HG03095 (cell line): ENCODE data around the gene SCN8A.

ENCODE experiments used
- ATAC-seq: cut with Tn5 transposase; IDR thresholded peaks from one replicate; pipeline ENCODE4 v1.9.1; 2021; ENCODE audit warnings: moderate library complexity; ENCODE audit not compliant: unreplicated experiment

The SCN8A gene

GRCh38 chr12:51705450-51705849, 114.4 kb downstream of the SCN8A start:
- ATAC-seq = no peak

DNA sequence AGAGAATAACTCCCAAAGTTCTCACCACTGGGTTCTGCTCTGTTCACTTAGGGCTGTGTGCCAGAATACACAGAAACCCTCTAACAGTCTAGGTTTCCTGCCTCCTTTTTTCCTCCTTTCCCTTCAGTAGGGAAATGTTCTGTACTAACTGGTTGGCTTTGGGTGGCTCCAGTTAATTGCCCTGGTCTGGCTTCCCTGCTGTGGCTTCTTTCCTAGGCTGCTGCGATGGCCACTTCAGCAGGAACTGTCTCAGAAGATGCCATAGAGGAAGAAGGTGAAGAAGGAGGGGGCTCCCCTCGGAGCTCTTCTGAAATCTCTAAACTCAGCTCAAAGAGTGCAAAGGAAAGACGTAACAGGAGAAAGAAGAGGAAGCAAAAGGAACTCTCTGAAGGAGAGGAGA, 115.2 kb downstream of the SCN8A start:
- ATAC-seq = no peak

- ATAC-seq = no peak
Measured at GRCh38 chr12:51714666-51715065, 123.6 kb downstream of the SCN8A start.

DNA sequence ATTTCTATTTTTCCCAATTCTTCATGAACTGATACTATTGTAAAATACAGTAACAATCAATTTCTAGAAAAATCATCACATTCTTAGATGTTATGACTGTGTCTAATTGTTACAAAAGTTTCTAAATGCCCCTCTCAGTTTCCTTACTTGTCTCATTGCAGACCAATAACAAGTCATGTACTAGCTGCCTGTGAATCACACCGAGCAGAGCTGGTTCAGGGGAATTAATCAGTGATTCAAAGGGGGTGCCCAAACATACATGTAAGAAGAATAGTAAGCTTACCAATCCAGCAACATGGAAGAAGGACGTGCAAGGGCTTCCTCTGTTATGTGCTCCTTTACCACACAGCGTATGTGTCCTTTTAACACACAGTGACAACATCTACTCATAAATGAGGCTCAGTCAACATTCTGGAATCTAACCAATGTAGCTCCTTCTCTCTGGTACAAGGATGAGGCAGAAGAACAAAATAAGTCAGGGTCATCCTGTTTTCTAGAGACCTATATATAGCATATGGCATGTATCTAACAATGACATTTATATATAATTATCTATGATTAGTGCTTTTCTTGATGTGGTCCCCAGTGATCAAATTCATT, 126.4 kb downstream of the SCN8A start:
- no peak for ATAC-seq

- ATAC-seq = no peak
Measured at GRCh38 chr12:51721282-51721940, 130.4 kb downstream of the SCN8A start.

DNA sequence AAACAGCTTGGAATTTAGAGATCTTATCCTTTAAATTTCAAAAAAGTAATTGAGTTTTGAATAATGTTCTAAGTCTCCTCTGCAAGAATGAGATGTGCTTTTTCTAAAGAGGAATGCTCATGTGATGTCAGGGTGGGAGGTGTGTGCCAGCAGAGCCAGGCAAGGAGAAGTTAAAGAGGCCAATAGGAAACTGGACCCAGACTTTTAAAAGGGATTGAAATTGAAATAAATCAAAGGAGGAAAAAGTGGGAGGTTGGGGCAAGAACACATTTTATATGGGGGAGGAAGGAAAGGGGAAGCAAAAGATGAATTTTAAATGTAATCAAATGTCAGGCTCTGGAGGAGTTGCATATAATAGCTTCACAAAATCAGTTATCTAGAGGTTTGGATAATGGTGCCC, 131.4 kb downstream of the SCN8A start:
- no peak for ATAC-seq

- ATAC-seq = no peak
Measured at GRCh38 chr12:51726161-51726560, 135.1 kb downstream of the SCN8A start.

DNA sequence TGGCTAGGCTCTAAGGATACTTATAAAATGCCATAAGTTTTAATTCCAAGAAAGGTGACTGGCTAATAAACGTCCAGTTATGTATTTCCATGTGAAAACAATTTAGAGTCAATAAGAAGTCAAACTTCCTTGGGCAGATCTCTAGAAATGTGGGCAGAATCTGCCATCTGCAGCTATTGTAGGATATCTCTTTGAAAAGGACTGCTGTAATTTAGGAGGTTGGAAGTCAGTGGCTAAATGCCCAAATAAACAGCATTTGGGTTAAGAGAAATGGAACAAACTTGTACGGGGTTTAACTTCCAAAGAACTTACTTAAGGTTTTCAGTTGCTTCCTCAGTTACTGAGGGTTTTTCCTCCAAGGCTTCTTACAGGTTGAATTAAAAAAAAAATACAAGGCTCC, 135.9 kb downstream of the SCN8A start:
- no peak for ATAC-seq

- ATAC-seq = no peak
Measured at GRCh38 chr12:51729331-51729730, 138.3 kb downstream of the SCN8A start.

DNA sequence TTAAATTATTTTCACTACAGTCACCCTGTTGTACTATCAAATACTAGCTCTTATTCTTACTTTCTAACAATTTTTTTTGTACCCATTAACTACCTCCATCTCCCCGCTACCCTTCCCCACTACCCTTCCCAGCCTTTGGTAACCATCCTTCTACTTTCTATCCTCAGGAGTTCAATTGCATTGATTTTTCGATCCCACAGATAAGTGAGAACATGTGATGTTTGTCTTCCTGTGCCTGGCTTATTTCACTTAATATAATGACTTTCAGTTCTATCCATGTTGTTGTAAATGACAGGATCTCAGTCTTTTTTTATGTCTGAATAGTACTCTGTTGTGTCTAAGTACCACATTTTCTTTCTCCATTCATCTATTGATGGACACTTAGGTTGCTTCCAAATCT, 139.7 kb downstream of the SCN8A start:
- ATAC-seq = no peak

- ATAC-seq = no peak
Measured at GRCh38 chr12:51740536-51740935, 149.5 kb downstream of the SCN8A start.

DNA sequence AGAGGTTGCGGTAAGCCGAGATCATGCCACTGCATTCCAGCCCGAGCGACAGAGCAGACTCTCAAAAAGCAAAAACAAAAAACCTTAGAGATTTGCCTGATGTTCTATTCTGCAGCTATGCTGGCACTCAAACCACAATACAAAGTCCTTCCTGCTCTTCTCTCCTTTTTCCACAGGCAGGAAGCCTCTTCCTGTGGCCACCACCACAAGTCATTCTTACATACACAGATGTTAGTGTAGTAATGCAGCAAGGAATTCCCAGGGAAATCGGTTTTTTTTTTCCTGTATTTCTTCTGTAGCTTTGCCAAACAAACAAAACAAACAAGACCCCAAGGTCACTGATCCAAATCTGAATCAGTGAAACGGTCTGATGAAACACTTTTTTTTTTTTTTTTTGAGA, 153.2 kb downstream of the SCN8A start:
- no peak for ATAC-seq

DNA sequence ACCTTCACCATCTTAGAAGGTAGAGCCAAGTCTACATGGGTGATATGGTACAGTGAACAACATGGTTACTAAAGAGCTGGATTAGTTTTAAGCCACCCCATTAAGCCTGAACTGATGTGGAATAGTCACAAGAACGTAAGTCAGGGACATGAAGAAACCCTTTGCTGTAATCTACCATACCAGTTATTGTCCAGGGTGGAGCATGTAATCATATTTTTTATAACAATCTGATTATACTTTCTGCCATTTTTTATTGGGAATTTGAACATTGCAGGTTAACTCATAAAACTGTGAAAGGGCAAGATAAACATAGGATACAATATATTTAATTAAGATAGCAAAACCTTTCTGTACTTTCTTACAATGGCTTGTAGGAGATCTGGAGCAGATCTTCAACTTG, 153.9 kb downstream of the SCN8A start:
- no peak for ATAC-seq

DNA sequence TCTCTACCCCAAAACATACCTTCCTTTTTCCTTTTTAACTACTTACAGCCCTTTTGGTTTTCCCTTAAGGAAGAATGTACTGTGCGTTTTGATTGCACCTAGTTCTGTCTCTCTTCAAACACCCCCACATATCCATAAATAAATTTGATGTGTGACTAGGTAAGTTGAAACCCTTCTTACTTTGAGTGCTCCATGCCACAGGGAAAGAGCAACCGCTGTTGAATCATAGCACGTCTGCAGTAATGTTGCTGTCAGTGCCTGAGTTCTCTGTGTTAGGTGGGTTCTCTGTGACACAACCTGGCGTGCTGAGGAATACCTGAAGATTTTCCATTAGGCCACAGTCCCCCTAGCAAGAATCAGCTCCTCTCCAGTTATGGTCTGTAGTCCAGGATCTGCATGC, 155.4 kb downstream of the SCN8A start:
- no peak for ATAC-seq

DNA sequence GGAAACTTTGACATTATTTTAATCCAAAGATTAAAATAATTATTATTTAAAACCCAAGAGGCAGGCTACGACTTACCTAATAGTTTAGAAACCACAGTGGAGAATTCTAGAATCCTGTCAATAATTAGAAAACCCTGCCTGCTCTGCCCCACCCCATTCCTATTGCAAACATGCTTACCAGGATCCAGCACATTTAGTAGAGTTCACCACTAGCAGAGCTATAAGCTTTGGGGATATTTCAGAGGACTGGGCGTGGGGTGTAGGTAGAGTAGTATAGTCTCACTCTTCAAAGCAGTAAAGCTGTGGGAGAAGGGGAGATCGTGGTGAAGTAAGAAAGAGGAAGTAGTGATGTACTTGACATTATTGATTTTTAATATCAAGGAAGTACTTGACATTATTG, 157.2 kb downstream of the SCN8A start:
- ATAC-seq = no peak

DNA sequence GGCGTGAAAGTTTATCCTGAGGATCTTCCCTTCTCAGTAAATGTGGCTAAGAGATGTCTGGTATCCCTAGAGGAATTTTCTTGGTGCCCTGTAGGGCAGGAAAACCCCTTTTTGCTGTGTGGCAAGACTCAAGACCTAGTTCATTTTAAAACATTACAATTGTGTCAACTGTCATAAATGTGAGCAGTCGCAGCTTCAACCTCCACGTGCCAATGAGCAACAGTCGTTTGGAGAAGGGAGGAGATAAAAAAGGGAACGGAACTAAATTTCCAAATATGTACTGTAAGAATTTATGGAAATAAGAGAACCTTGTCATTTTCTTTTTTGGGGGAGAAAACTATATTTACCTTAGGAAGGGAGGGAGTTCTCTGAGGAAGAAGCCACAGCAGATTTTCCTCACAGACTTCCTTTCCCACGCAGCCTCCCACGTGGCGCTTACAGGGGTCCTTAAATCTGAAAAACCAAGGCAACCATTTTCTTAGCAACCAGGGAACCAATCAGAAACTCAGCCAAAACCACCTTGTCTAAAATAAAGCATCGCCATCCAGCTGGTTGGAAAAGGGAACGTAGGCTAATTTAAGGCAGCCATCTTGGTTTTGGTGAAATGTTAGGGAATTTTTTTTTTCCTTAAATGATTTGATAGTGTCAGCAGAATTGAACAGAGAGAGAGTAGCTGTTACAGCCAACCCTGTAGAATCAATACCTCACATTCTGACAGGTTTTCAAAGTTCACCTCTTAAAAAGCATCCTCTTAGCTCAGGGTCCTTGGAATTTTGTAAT, 158.4 kb downstream of the SCN8A start:
- ATAC-seq = no peak

DNA sequence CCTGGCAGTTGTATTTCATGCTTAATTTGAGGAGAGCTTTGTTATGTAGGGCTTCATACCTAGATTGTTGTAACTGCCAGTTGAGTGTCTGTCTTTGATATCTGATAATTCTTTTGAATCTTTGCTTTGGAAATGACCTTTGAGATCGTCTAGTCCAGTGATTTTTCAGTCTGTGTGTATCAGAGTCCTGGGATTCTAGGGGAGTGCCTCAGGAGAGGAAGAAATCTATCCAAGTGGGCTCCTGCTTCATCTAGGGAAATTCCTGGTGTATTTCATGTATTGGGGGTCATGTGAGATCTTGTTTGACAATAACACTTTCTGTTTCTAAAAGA, 158.9 kb downstream of the SCN8A start:
- no peak for ATAC-seq

- no peak for ATAC-seq
Measured at GRCh38 chr12:51751661-51752060, 160.6 kb downstream of the SCN8A start.

DNA sequence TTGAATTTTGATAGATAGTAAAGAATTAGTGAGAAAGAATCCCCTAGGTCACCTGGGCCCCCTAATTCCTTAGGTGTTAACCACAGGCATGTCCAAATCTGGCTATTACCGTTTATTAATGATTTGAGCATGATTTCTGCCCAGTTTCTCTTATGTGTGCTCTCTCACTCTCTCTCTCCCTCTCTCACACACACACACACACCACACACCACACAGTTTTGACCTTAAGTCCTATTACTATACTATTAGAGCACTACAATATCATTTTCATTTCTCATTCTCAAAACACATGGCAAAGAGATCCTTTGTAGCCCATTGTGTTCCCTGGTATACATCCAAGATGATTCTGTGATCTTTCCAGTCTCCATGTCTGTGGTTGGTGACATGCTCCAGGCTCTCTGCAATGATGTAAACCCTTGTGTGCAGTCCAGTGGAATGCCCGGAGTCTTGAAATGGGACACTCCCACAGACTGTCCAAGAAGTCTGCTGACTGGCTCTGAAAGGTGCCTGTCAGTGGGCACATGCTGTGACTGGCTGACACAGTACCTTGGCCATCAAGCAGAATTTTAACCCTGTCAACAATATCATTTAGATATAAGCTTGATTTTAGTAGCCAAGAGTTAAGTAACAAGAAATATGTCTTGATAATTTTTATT, 161.3 kb downstream of the SCN8A start:
- ATAC-seq = no peak

GRCh38 chr12:51753980-51754675, 163.1 kb downstream of the SCN8A start:
- no peak for ATAC-seq

DNA sequence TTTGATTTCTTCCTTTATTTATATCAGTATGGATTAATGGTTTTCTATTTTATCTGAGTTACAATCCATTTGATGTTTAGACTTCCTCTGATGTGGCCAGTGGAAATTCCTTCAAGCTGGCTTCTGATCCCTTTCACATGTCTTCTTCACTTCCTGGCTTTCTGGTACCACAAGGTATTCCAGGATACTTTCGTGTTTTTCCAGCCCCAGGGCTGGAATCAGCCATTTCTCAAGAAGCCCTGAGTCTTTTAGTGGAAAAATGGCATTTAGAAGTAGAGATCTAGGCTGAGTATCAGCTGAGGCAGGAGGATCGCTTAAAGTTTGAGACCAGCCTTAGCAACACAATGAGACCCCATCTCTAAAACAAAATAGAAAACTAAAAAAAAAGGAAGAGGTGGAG, 164.2 kb downstream of the SCN8A start:
- ATAC-seq = no peak
